Hepatocyte (in vitro differentiated cells): ENCODE data around the gene MAGI2. TPM values are rescaled to one million over a fixed set of nuclear protein-coding genes. Genes with fewer than 3 reads are reported as not detected.

ENCODE experiments used
- DNase-seq: peaks from one replicate; pipeline ENCODE4 v3.0.0-alpha.2; 2016; ENCODE audit warnings: low spot score
- H2AFZ ChIP-seq: fragments of 200-600 bp; sonication (generic); 2 replicates; pipeline ENCODE4 v1.6.0; 2016; ENCODE audit warnings: antibody characterized with exemption, mild to moderate bottlenecking
- H3K27ac ChIP-seq: fragments of 200-600 bp; sonication (generic); 2 replicates; pipeline ENCODE4 v1.5.1; 2016; ENCODE audit warnings: mild to moderate bottlenecking
- H3K27me3 ChIP-seq: fragments of 200-600 bp; sonication (generic); 2 replicates; pipeline ENCODE4 v1.6.1; 2016
- H3K36me3 ChIP-seq: fragments of 200-600 bp; sonication (generic); replicated peaks from 2 replicates; pipeline ENCODE4 v1.5.1; 2016; ENCODE audit warnings: low read depth; ENCODE audit not compliant: insufficient read depth
- H3K4me1 ChIP-seq: fragments of 200-600 bp; sonication (generic); 2 replicates; pipeline ENCODE4 v1.5.1; 2016; ENCODE audit warnings: mild to moderate bottlenecking, moderate library complexity; ENCODE audit not compliant: insufficient read depth
- H3K4me2 ChIP-seq: fragments of 200-600 bp; sonication (generic); 2 replicates; pipeline ENCODE4 v1.6.0; 2016
- H3K4me3 ChIP-seq: fragments of 200-600 bp; sonication (generic); 2 replicates; pipeline ENCODE4 v1.5.1; 2016; ENCODE audit warnings: mild to moderate bottlenecking
- H3K79me2 ChIP-seq: fragments of 200-600 bp; sonication (generic); 2 replicates; pipeline ENCODE4 v1.6.0; 2017; ENCODE audit warnings: mild to moderate bottlenecking
- H3K9me2 ChIP-seq: fragments of 200-600 bp; sonication (generic); replicated peaks from 2 replicates; pipeline ENCODE4 v1.6.0; 2017; ENCODE audit warnings: mild to moderate bottlenecking; ENCODE audit not compliant: insufficient read depth
- H3K9me3 ChIP-seq: fragments of 200-600 bp; sonication (generic); 2 replicates; pipeline ENCODE4 v1.5.1; 2016; ENCODE audit warnings: low read depth, mild to moderate bottlenecking
- H4K20me1 ChIP-seq: fragments of 200-600 bp; sonication (generic); 2 replicates; pipeline ENCODE4 v1.6.0; 2016; ENCODE audit warnings: mild to moderate bottlenecking; ENCODE audit not compliant: insufficient read depth, poor library complexity, severe bottlenecking
- CTCF ChIP-seq: fragments of 200-600 bp; sonication (generic); IDR thresholded peaks from 2 replicates; pipeline ENCODE4 v1.5.1; 2016; ENCODE audit warnings: antibody characterized with exemption, mild to moderate bottlenecking; ENCODE audit not compliant: poor library complexity
- EZH2 ChIP-seq: fragments of 200-600 bp; sonication (generic); IDR thresholded peaks from 2 replicates; pipeline ENCODE4 v1.6.1; 2016; ENCODE audit warnings: antibody characterized with exemption, mild to moderate bottlenecking, borderline replicate concordance
- EZH2phosphoT487 ChIP-seq: fragments of 200-600 bp; sonication (generic); IDR thresholded peaks from one replicate; pipeline ENCODE4 v1.6.1; 2018; ENCODE audit warnings: antibody characterized with exemption, mild to moderate bottlenecking, low read depth, moderate library complexity; ENCODE audit not compliant: unreplicated experiment, severe bottlenecking
- WGBS: methylation state at CpG from one replicate; pipeline ENCODE4 v1.1.6; 2016; ENCODE audit warnings: low lambda C conversion rate; ENCODE audit errors: missing lambda C conversion rate; 5-methylcytosine and 5-hydroxymethylcytosine counted together
- polyA plus RNA-seq: library from polyadenylated mRNA; unstranded; fragments of >200 nt; fragmentation: Nextera tagmentation; extraction: Ambion mirVana; gene quantifications from 2 replicates; pipeline ENCODE4 v1.2.1, GENCODE V29; 2016
- total RNA-seq: library from RNA; depleted of rRNA; stranded (reverse); fragments of >200 nt; gene quantifications from 2 replicates; pipeline ENCODE4 v1.2.3, GENCODE V29; 2014

MAGI2 gene
- total and polyA plus RNA-seq, 2 experiments from 2014 or later, result 3.1 to 6.7 TPM

GRCh38 chr7:78165854-78166253, 1287.6 kb downstream of the MAGI2 start:
- Histone ChIP-seq H3K79me2 (no peaks in the 10 kb centered on the region), H3K4me2 (no peak overlapping the region), H3K36me3 (no peaks in the 10 kb centered on the region), H3K9me2 (no peaks in the 10 kb centered on the region), H3K27ac (no peak overlapping the region), H4K20me1 (no peaks in the 10 kb centered on the region), H3K4me3 (no peak overlapping the region), H3K9me3 (no peaks in the 10 kb centered on the region), H3K27me3 (no peaks in the 10 kb centered on the region), H3K4me1 (no peaks in the 10 kb centered on the region), H2AFZ (no peak overlapping the region)
- no peak for DNase-seq
- 79% methylated on average over 3 of the region's 3 CpGs for WGBS
- no peak for TF ChIP-seq EZH2phosphoT487
- TF ChIP-seq EZH2, result no peak
- no peak for TF ChIP-seq CTCF

GRCh38 chr7:78165454-78165853, 1288.0 kb downstream of the MAGI2 start:
- TF ChIP-seq EZH2phosphoT487, result no peak
- no peak for TF ChIP-seq CTCF
- TF ChIP-seq EZH2, result no peak
- Histone ChIP-seq H4K20me1 (no peaks in the 10 kb centered on the region), H3K27me3 (no peaks in the 10 kb centered on the region), H3K4me1 (no peaks in the 10 kb centered on the region), H3K36me3 (no peaks in the 10 kb centered on the region), H2AFZ (no peak overlapping the region), H3K9me3 (no peaks in the 10 kb centered on the region), H3K79me2 (no peaks in the 10 kb centered on the region), H3K27ac (no peak overlapping the region), H3K9me2 (no peaks in the 10 kb centered on the region), H3K4me2 (no peak overlapping the region), H3K4me3 (no peak overlapping the region)
- no peak for DNase-seq
- 68% methylated on average over 5 of the region's 5 CpGs for WGBS

GRCh38 chr7:78164459-78164858, 1289.0 kb downstream of the MAGI2 start:
- Histone ChIP-seq H3K4me2 (no peak overlapping the region), H3K4me1 (no peaks in the 10 kb centered on the region), H2AFZ (no peak overlapping the region), H3K9me3 (no peaks in the 10 kb centered on the region), H3K79me2 (no peaks in the 10 kb centered on the region), H3K4me3 (no peak overlapping the region), H3K36me3 (no peaks in the 10 kb centered on the region), H4K20me1 (no peaks in the 10 kb centered on the region), H3K27ac (no peak overlapping the region), H3K9me2 (no peaks in the 10 kb centered on the region), H3K27me3 (no peaks in the 10 kb centered on the region)
- TF ChIP-seq CTCF (no peak), EZH2 (no peak), EZH2phosphoT487 (no peak)
- DNase-seq, result no peak
- WGBS, result 62% methylated on average over 1 of the region's 1 CpG

GRCh38 chr7:78161781-78162180, 1291.7 kb downstream of the MAGI2 start:
- WGBS, result 78% methylated on average over 5 of the region's 5 CpGs
- no peaks in the 10 kb centered on the region for H3K27me3 ChIP-seq

More at GRCh38 chr7:78161781-78162180, 1291.7 kb downstream of the MAGI2 start:
- Histone ChIP-seq H3K27ac (no peak overlapping the region), H3K9me3 (no peaks in the 10 kb centered on the region), H3K9me2 (no peaks in the 10 kb centered on the region), H3K4me2 (no peak overlapping the region), H3K79me2 (no peaks in the 10 kb centered on the region), H4K20me1 (no peaks in the 10 kb centered on the region), H2AFZ (no peak overlapping the region), H3K36me3 (no peaks in the 10 kb centered on the region), H3K4me3 (no peak overlapping the region), H3K4me1 (no peaks in the 10 kb centered on the region)
- TF ChIP-seq EZH2phosphoT487 (no peak), CTCF (no peak), EZH2 (no peak)
- DNase-seq, result no peak
